DMS153 treated with DMSO at 0.1 percent for 48 hours (cell line): ENCODE measurements around the gene FGF21.
A peak's percentile ranks its signal among the peaks of the same experiment; 100 is the strongest.
"Not testable (repeated sequence)": the region's sequence is repeated elsewhere in the genome, so short reads cannot be mapped to it uniquely, and the experiment has no call there.

Experiments used
- DNase-seq: peaks from one replicate; lab custom pipeline; 2025; ENCODE audit not compliant: unreplicated experiment; lab: John Stamatoyannopoulos, UW

FGF21 gene

GRCh38 chr19:48786422-48786821 lies 31.1 kb downstream of the FGF21 start:
- not testable (repeated sequence) for DNase-seq

- not testable (repeated sequence) for DNase-seq
Observed at GRCh38 chr19:48787331-48787730, 32.0 kb downstream of the FGF21 start.

GRCh38 chr19:48793271-48793670 lies 37.9 kb downstream of the FGF21 start:
- no peak for DNase-seq

GRCh38 chr19:48794291-48794690 lies 39.0 kb downstream of the FGF21 start:
- no peak for DNase-seq

- DNase-seq, result peak; percentile 94
Observed at GRCh38 chr19:48795055-48795684, 39.8 kb downstream of the FGF21 start.

- DNase-seq, result no peak
Observed at GRCh38 chr19:48795685-48796070, 40.4 kb downstream of the FGF21 start.

- no peak for DNase-seq
Observed at GRCh38 chr19:48796298-48797083, 41.2 kb downstream of the FGF21 start.

GRCh38 chr19:48797103-48797502 lies 41.8 kb downstream of the FGF21 start:
- no peak for DNase-seq

GRCh38 chr19:48798937-48799336 lies 43.6 kb downstream of the FGF21 start:
- DNase-seq, result no peak

- no peak for DNase-seq
Observed at GRCh38 chr19:48799358-48800300, 44.3 kb downstream of the FGF21 start.

- no peak for DNase-seq
Observed at GRCh38 chr19:48802623-48803022, 47.3 kb downstream of the FGF21 start.

GRCh38 chr19:48804496-48804895 lies 49.2 kb downstream of the FGF21 start:
- DNase-seq, result no peak

- no peak for DNase-seq
Observed at GRCh38 chr19:48805452-48805851, 50.1 kb downstream of the FGF21 start.

GRCh38 chr19:48806518-48806817 lies 51.1 kb downstream of the FGF21 start:
- DNase-seq, result no peak

GRCh38 chr19:48806818-48807589 lies 51.7 kb downstream of the FGF21 start:
- DNase-seq, result peak; percentile 8

GRCh38 chr19:48807590-48808308 lies 52.4 kb downstream of the FGF21 start:
- no peak for DNase-seq
